NCI-H748 treated with DMSO at 0.1 percent for 48 hours (cell line): ENCODE data around the gene MNDA.
"Not testable (repeated sequence)": the region's sequence is repeated elsewhere in the genome, so short reads cannot be mapped to it uniquely, and the experiment has no call there.

Source experiments
- DNase-seq: peaks from one replicate; lab custom pipeline; 2025; lab: John Stamatoyannopoulos, UW

MNDA gene

DNA sequence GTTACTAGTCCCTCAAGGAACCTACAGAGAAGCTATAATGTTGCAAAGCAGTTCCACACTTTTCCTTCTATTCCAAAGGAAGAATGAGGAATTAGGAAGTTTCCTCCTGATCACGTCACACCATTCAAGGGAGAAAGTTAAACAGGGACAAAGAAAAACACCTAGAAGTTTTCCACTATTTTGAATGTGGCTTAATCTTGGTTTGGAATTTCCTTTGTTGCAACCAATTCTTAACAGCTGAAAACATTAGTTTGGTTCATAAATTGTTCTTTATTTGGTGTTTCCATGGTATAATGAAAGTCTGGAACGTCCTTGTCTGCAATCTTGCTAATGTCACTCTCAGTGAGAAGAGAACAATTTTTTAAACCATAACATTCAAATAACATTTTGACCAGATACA lies 8.4 kb downstream of the MNDA start:
- DNase-seq: no peak

DNA sequence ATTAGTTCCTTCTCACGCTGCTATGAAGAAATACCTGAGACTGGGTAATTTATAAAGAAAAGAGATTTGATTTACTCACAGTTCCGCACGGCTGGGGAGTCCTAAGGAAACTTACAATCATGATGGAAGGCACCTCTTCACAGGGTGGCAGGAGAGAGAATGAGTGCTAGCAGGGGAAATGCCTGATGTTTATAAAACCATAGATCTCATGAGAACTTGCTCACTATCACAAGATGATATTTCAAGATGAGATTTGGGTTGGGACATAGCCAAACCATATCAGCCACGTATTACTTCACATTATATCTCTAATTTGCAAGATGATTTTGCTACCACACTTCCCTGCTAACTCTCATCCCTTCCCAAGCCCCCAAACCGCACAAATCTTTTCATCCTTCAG lies 9.1 kb downstream of the MNDA start:
- DNase-seq: no peak

DNA sequence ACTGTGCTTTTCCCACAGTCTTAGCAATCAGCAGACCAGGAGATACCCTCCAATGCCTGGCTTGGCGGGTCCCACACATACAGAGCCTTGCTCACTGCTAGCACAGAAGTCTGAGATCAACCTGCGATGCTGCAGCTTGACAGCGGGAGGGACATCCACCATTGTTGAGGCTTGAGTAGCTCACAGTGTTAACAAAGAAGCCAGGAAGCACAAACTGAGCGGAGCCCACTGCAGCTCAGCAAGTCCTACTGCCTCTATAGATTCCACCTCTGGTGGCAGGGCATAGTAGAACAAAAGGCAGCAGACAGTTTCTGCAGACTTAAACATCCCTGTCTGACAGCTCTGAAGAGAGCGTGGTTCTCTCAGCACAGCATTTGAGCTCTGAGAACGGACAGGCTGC lies 33.4 kb downstream of the MNDA start:
- no peak for DNase-seq

DNA sequence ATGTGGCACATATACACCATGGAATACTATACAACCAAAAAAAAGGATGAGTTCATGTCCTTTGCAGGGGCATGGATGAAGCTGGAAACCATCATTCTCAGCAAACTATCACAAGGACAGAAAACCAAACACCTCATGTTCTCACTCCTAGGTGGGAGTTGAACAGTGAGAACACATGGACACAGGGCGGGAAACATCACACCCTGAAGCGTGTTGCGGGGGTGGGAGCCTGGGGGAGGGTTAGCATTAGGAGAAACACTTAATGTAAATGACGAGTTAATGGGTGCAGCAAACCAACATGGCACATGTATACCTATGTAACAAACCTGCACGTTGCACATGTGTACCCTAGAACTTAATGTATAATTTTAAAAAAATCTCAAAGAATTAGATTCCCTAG lies 39.3 kb downstream of the MNDA start:
- not testable (repeated sequence) for DNase-seq

DNA sequence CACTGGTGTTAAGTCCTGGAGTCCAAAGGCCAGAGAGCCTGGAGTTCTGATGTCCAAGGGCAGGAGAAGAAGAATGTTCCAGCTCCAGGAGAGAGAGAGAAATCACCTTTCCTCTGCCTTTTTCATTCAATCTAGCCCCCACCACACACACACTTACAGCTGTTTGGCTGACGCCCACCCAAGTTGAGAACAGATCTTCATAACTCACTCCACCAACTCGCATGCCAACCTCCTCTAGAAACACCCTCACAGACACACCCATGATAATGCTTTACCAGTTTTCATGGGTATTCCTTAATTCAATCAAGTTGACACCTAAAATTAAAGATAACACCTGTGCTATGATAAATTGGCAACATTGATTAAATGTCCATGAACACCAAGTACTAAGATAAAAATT lies 42.0 kb downstream of the MNDA start:
- no peak for DNase-seq

DNA sequence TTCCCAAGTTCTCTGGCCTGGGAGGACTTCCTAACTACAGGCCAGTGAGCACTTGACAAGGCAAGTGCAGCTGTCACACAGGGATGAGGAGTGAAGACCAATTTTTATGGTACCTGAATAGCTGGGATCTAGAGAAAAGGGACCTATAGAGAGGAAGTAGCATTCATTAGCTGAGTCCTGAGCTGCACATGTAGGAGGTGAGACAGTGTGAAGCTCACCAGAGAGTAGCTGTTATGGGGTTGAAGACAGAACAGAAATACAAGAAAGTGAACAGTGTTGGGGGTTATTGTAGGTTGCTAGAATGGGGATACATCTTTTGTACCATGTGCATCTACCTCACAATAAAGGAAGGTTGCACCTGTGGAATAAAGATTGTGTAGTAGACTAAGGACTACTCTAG lies 62.5 kb downstream of the MNDA start:
- DNase-seq: no peak

DNA sequence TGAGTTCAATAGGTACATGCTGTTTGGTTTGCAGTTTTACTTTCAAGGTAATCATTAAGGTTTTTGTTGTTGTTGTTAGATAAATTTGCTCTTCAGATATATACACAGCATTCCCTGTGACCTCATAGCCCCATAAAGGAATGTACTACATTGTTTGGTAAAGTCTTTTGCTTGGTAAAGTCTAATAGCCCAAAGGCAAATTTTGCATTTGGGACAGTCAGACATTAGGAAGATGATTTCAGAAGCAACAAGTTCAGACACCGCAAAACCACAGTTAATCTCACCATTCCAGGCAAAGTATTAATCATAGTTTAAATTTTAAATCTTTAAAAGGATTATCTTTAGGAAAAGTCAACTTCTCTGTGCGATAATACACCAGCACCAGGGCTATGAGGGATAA lies 67.6 kb downstream of the MNDA start:
- DNase-seq: no peak
